Sigmoid colon (tissue), 7 donors: ENCODE data around the gene RSRP1. TPM values are rescaled to one million over a fixed set of nuclear protein-coding genes. Genes with fewer than 3 reads are reported as not detected.
A peak's percentile ranks its signal among the peaks of the same experiment; 100 is the strongest.

Experiments used
- DNase-seq: peaks from one replicate; pipeline ENCODE4 v3.0.0-alpha.2; 2019
- H3K27ac ChIP-seq, 4 donors: fragments of 200-600 bp; sonication (generic); one replicate each; pipeline ENCODE4 v1.5.1; 2016 to 2019; ENCODE audit warnings: mild to moderate bottlenecking in 1 of 4
- H3K27me3 ChIP-seq, 3 donors: fragments of 200-600 bp; sonication (generic); one replicate each; pipeline ENCODE4 v1.5.1; 2019; ENCODE audit warnings: mild to moderate bottlenecking in 1 of 3
- H3K36me3 ChIP-seq, 4 donors: fragments of 200-600 bp; sonication (generic); one replicate each; pipeline ENCODE4 v1.5.1; 2016 to 2019
- H3K4me1 ChIP-seq, 4 donors: fragments of 200-600 bp; sonication (generic); one replicate each; pipeline ENCODE4 v1.5.1; 2017 to 2019
- H3K4me3 ChIP-seq, 4 donors: fragments of 200-600 bp; sonication (generic); one replicate each; pipeline ENCODE4 v1.5.1; 2017 to 2019; ENCODE audit warnings: mild to moderate bottlenecking in 2 of 4, moderate library complexity in 1 of 4
- H3K9me3 ChIP-seq, 4 donors: fragments of 200-600 bp in 3 of 4; sonication (generic) in 3 of 4; one replicate each; pipeline versions ENCODE4 v1.5.1 to v1.6.1; 2013 to 2019
- CTCF ChIP-seq, 4 experiments: fragments of 450-650 bp in 3 of 4; fragments of 200-600 bp in 1 of 4; IDR thresholded peaks; one replicate each; pipeline ENCODE4 v1.5.1; 2016 to 2019; ENCODE audit warnings: antibody characterized with exemption in 4 of 4, mild to moderate bottlenecking in 3 of 4, moderate library complexity in 2 of 4
- EP300 ChIP-seq, 4 donors: sonication (generic); formaldehyde crosslinking; IDR thresholded peaks; one replicate each; pipeline ENCODE4 v1.6.1; 2017; ENCODE audit warnings: antibody characterized with exemption in 4 of 4
- POLR2A ChIP-seq, 2 donors: fragments of 450-650 bp; IDR thresholded peaks; one replicate each; pipeline ENCODE4 v1.6.1; 2016; ENCODE audit warnings: antibody characterized with exemption in 2 of 2, mild to moderate bottlenecking in 2 of 2, moderate library complexity in 2 of 2
- POLR2AphosphoS5 ChIP-seq, 4 donors: sonication (generic); formaldehyde crosslinking; IDR thresholded peaks; one replicate each; pipeline ENCODE4 v1.6.1; 2017; ENCODE audit warnings: antibody characterized with exemption in 4 of 4
- WGBS, 2 donors: extraction: QIAGEN DNeasy Blood & Tissue Kit; methylation state at CpG; one replicate each; pipeline ENCODE4 v1.1.7; 2013; 5-methylcytosine and 5-hydroxymethylcytosine counted together
- intact Hi-C: fragments of 100-400 bp; cut with DNase I; formaldehyde crosslinking; loops from one replicate; pipeline ENCODE4 v1.15.1; 2023
- polyA plus RNA-seq, 3 donors: library from polyadenylated mRNA; stranded (reverse); fragments of 200-250 nt; gene quantifications; one replicate each; pipeline ENCODE4 v1.2.3, GENCODE V29; 2013
- total RNA-seq, 4 donors: library from RNA; depleted of rRNA; stranded (reverse); fragments of >200 nt; gene quantifications; one replicate each; pipeline ENCODE4 v1.1.0, GENCODE V29; 2016
- donor health status: healthy with polysubstance abuse.
- donor health status: Bipolar disorder and iron deficiency.
- donor health status: healthy.

Gene RSRP1
- total and polyA plus RNA-seq, 7 donors: 15.5 to 134 (median 77.1) TPM

- H3K4me1 ChIP-seq: peaks cover 0 to 39% (median 24%) of the 10 kb centered on the region in 4 donors
- intact Hi-C loops: loop anchor here (10.0 kb wide), 1 partner anchor 587 kb away; the partner anchor contains the start of gene SRRM1
Measured at GRCh38 chr1:25232027-25232865, 15.0 kb downstream of the RSRP1 start, which contains the start of gene SYF2. TSS of gene SYF2 (minus strand) at chr1:25232502. CDS start at chr1:25232467, 35 bp downstream.

GRCh38 chr1:25223471-25223870 is 23.8 kb downstream of the RSRP1 start:
- intact Hi-C loops: no loop called here
- Histone ChIP-seq H3K9me3 (no peaks in the 10 kb centered on the region), H3K27me3 (no peaks in the 10 kb centered on the region), H3K27ac (no peak overlapping the region), H3K4me1 (no peaks in the 10 kb centered on the region), H3K4me3 (no peak overlapping the region), H3K36me3 (peaks cover 25 to 92% (median 67%) of the 10 kb centered on the region in 4 donors)
- WGBS, 2 donors: 84 to 86% methylated on average over 3 of the region's 3 CpGs
- no peak for DNase-seq
- TF ChIP-seq POLR2AphosphoS5 (IDR thresholded peaks at IDR 0.05) (no peak), CTCF (IDR thresholded peaks at IDR 0.05) (no peak), POLR2A (IDR thresholded peaks at IDR 0.05) (no peak), EP300 (IDR thresholded peaks at IDR 0.05) (no peak)

More at GRCh38 chr1:25232027-25232865, 15.0 kb downstream of the RSRP1 start, which contains the start of gene SYF2:
- H3K9me3 ChIP-seq: no peaks in the 10 kb centered on the region
- H3K27ac ChIP-seq: peak within 1 kb of the TSS; percentile 91 to 93 (median 92)
- H3K27me3 ChIP-seq: no peaks in the 10 kb centered on the region
- WGBS, 2 donors: 0 to 1% methylated on average over 54 of the region's 54 CpGs
- TF ChIP-seq CTCF (IDR thresholded peaks at IDR 0.05) (no peak), POLR2A (IDR thresholded peaks at IDR 0.05) (peak; percentile 63 to 88), EP300 (IDR thresholded peaks at IDR 0.05) (no peak), POLR2AphosphoS5 (IDR thresholded peaks at IDR 0.05) (peak; percentile 72 to 92 (median 86))
- peaks cover 3 to 34% (median 21%) of the 10 kb centered on the region in 4 donors for H3K36me3 ChIP-seq
- peak; percentile 97 for DNase-seq
- H3K4me3 ChIP-seq: peak within 1 kb of the TSS; percentile 81 to 97 (median 86)

GRCh38 chr1:25222606-25223005 is 24.6 kb downstream of the RSRP1 start:
- H3K27me3 ChIP-seq: no peaks in the 10 kb centered on the region
- no peaks in the 10 kb centered on the region for H3K4me1 ChIP-seq
- intact Hi-C loops: no loop called here
- WGBS, 2 donors: 93 to 95% methylated on average over 4 of the region's 4 CpGs
- no peaks in the 10 kb centered on the region for H3K9me3 ChIP-seq
- no peak overlapping the region for H3K27ac ChIP-seq
- peaks cover 23 to 84% (median 58%) of the 10 kb centered on the region in 4 donors for H3K36me3 ChIP-seq
- TF ChIP-seq POLR2A (IDR thresholded peaks at IDR 0.05) (no peak), EP300 (IDR thresholded peaks at IDR 0.05) (no peak), CTCF (IDR thresholded peaks at IDR 0.05) (no peak), POLR2AphosphoS5 (IDR thresholded peaks at IDR 0.05) (no peak)
- no peak for DNase-seq
- no peak overlapping the region for H3K4me3 ChIP-seq

GRCh38 chr1:25220666-25221065 is 26.6 kb downstream of the RSRP1 start:
- TF ChIP-seq POLR2A (IDR thresholded peaks at IDR 0.05) (no peak), CTCF (IDR thresholded peaks at IDR 0.05) (no peak), POLR2AphosphoS5 (IDR thresholded peaks at IDR 0.05) (no peak)
- Histone ChIP-seq H3K36me3 (peaks cover 23 to 64% (median 42%) of the 10 kb centered on the region in 4 donors), H3K4me1 (no peaks in the 10 kb centered on the region), H3K4me3 (no peak overlapping the region), H3K27me3 (no peaks in the 10 kb centered on the region), H3K9me3 (no peaks in the 10 kb centered on the region), H3K27ac (no peak overlapping the region)
- intact Hi-C loops: no loop called here
- WGBS, 2 donors: 31 to 85% methylated on average over 3 of the region's 3 CpGs
- DNase-seq: no peak
